IPS-15b (cell line): ENCODE results near the gene CAPN7.

Experiments
- H3K27me3 ChIP-seq: one replicate; pipeline ENCODE4 v1.6.1; 2013; ENCODE audit warnings: low read length; ENCODE audit not compliant: control insufficient read depth, insufficient read depth
- H3K36me3 ChIP-seq: one replicate; pipeline ENCODE4 v1.6.1; 2013; ENCODE audit warnings: low read length; ENCODE audit not compliant: control insufficient read depth, insufficient read depth
- H3K4me1 ChIP-seq: one replicate; pipeline ENCODE4 v1.6.1; 2013; ENCODE audit warnings: mild to moderate bottlenecking, low read length; ENCODE audit not compliant: control insufficient read depth, insufficient read depth
- H3K4me3 ChIP-seq: one replicate; pipeline ENCODE4 v1.5.1; 2013; ENCODE audit warnings: low read depth, low read length
- H3K9ac ChIP-seq: one replicate; pipeline ENCODE4 v1.6.1; 2013; ENCODE audit warnings: low read depth, mild to moderate bottlenecking, low read length
- H3K9me3 ChIP-seq: one replicate; pipeline ENCODE4 v1.6.1; 2013; ENCODE audit warnings: mild to moderate bottlenecking, low read length; ENCODE audit not compliant: control insufficient read depth, insufficient read depth

Gene CAPN7

DNA sequence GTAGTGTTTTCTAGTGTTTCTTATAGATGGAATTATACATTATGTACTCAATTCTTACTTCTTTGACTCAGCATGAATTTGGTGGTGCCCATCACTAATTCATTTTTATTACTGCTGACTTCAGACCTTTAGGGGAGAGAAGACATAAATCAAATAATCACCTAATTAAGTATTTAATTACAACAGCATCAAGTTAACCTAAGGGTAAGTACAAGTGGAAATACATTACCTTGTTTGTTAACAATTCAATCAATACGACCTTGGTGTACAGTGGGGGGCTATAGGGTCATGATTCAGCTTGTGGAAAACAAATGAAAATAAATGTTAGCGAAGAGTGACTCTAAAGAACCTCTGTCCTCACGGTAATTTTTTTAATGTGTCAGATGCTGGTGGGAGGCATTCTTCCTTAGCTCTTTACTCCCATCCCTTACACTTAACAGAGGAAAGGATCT lies 538 bp upstream of the CAPN7 start:
- H3K4me3 ChIP-seq, result peak overlapping the region; percentile 73
- H3K36me3 ChIP-seq, result no peaks in the 10 kb centered on the region
- no peaks in the 10 kb centered on the region for H3K9me3 ChIP-seq
- no peaks in the 10 kb centered on the region for H3K27me3 ChIP-seq
- peaks cover 5% of the 10 kb centered on the region for H3K4me1 ChIP-seq
- H3K9ac ChIP-seq, result peak overlapping the region; percentile 0

DNA sequence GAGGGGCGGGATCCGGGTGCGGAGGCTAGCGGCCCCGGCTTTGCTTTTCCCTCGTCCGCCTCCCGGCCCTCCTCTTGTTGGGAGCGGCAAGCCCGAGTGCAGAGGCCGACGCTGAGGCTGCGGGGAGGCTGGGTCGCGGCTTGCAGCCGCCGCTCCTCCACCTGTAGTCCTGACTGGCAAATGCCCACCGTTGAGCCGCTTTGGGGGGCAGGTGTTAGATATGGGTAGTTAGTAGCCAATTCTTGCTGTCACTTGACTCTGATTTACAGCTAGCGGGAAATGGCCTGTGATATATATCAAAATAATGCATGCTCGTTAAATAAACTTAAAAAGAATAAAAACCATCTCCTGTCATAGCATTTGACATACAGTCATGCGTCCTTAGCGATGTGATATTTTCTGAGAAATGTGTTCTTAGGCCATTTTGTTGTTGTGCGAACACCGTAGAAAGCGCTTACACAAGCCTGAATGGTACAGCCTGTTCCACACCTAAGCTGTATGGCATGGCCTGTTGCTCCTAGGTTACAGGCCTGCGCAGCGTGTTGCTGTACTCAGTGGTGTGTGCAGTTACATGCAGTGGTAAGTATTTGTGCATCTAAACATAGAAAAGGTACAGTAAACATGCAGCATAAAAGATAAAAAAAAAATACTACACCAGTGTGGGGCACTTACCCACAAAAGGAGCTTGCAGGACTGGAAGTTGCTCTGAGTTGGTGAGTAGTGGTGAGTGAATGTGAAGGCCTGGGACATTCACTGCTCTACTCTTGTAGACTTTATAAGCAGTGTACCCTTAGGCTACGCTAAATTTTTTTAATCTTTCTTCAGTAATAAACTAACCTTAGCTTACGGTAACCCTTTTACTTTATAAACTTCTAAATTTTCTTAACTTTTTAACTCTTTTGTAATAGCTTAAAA lies 873 bp downstream of the CAPN7 start:
- Histone ChIP-seq H3K4me1 (peaks cover 5% of the 10 kb centered on the region), H3K4me3 (peak overlapping the region; percentile 73), H3K9me3 (no peaks in the 10 kb centered on the region), H3K36me3 (no peaks in the 10 kb centered on the region), H3K9ac (peak overlapping the region; percentile 76), H3K27me3 (no peaks in the 10 kb centered on the region)

DNA sequence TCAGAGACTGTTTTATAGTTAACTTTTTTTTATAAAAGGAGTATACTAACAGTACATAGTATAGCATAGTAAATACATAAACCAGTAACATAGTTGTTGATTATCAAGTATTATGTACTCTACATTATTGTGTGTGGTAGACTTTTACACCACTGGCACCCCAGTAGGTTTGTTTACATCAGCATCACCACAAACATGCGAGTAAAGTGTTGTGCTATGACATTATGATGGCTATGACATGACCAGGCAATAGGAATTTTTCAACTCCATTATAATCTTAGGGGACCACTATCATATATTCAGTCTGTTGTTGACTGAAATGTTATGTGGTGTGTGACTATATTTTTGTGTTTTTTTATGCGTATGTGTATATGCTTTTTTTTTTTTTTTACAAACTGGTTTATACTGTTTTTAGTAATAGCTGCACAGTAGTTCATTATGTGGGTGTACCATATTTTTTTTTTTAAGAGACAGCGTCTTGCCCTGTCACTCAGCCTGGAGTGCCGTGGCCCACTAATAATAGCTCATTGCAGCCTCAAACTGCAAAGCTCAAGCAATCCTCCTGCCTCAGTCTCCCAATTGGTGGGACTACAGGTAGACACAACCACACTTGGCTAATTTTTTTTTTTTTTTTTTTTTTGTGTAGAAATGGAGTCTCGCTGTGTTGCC lies 1.9 kb downstream of the CAPN7 start:
- Histone ChIP-seq H3K36me3 (no peaks in the 10 kb centered on the region), H3K4me3 (no peak overlapping the region), H3K4me1 (peaks cover 3% of the 10 kb centered on the region), H3K9ac (no peak overlapping the region), H3K9me3 (no peaks in the 10 kb centered on the region), H3K27me3 (no peaks in the 10 kb centered on the region)

DNA sequence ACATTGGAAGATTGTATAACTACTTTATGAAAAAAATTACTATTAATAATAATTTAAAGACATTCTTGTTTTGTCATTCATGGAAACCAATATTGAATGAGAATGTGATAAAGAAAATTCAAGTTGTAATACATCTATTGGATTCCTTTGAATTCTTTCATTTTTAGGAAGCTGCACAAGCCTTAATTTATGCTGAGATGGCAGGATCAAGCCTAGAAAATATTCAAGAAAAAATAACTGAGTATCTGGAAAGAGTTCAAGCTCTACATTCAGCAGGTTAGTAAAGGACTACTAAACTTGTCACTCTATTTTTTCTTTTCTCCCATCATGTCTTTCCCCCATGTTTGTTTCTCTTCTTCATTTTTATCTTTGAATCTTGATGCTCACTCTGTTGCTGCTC lies 5.9 kb downstream of the CAPN7 start:
- H3K9ac ChIP-seq, result no peak overlapping the region
- H3K4me1 ChIP-seq, result no peaks in the 10 kb centered on the region
- no peaks in the 10 kb centered on the region for H3K27me3 ChIP-seq
- H3K9me3 ChIP-seq, result no peaks in the 10 kb centered on the region
- no peak overlapping the region for H3K4me3 ChIP-seq
- H3K36me3 ChIP-seq, result no peaks in the 10 kb centered on the region

DNA sequence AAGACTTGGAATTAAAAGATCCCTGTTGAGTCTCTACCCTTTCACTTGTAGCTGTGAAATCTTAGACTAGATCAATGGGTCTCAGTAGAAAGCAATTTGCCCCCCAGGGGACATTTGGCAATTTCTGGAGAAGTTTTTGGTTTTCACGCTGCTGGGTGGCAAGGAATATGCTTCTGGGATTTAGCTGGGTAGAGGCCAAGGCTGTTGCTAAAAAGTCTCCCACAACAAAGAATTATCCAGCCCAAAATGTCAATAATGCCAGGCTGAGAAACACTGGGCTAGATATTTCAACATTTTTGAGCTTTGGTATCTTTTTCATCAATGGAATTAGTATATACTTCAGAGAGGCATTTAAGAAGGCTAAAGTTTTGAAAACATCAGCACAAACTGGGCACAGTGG lies 8.7 kb downstream of the CAPN7 start:
- Histone ChIP-seq H3K4me1 (no peaks in the 10 kb centered on the region), H3K9me3 (no peaks in the 10 kb centered on the region), H3K36me3 (peaks cover 5% of the 10 kb centered on the region), H3K27me3 (no peaks in the 10 kb centered on the region), H3K4me3 (no peak overlapping the region), H3K9ac (no peak overlapping the region)

DNA sequence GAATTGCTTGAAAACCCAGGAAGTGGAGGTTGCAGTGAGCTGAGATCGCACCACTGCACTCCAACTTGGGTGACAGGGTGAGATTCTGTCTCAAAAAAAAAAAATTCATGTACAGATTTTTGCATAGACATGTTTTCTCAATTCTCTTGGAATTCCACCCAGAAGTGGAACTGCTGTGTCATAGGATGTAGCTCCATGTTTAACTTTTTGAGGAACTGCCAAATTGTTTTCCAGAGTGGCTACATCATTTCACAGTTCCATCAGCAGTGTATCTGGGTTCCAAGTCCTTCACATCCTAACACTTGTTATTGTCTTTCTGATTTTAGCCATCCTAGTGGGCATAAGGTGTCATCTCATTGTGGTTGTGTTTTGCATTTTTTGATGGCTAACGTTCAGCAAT lies 9.9 kb downstream of the CAPN7 start:
- H3K9me3 ChIP-seq, result no peaks in the 10 kb centered on the region
- H3K4me1 ChIP-seq, result no peaks in the 10 kb centered on the region
- H3K36me3 ChIP-seq, result peaks cover 8% of the 10 kb centered on the region
- H3K4me3 ChIP-seq, result no peak overlapping the region
- no peaks in the 10 kb centered on the region for H3K27me3 ChIP-seq
- no peak overlapping the region for H3K9ac ChIP-seq

DNA sequence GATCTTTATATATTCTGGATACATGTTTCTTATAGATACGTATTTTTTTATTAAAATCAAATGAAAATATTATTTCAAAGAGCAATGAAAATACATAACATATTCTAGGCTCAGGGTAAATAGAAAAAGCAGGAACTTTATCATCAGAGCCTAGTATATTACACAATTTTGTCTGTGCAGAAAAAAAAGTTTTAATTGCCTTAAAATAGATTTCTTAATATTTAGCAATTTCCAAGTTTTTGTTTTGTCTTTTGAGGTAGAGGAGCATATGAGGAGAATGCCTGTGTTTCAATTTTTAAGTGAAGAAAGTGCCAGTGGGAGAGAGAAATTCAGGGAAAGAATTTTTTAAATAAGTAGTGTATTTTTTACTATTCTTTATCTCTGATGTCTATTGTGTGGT lies 10.5 kb downstream of the CAPN7 start:
- Histone ChIP-seq H3K9me3 (no peaks in the 10 kb centered on the region), H3K4me1 (no peaks in the 10 kb centered on the region), H3K36me3 (peaks cover 8% of the 10 kb centered on the region), H3K9ac (no peak overlapping the region), H3K4me3 (no peak overlapping the region), H3K27me3 (no peaks in the 10 kb centered on the region)

DNA sequence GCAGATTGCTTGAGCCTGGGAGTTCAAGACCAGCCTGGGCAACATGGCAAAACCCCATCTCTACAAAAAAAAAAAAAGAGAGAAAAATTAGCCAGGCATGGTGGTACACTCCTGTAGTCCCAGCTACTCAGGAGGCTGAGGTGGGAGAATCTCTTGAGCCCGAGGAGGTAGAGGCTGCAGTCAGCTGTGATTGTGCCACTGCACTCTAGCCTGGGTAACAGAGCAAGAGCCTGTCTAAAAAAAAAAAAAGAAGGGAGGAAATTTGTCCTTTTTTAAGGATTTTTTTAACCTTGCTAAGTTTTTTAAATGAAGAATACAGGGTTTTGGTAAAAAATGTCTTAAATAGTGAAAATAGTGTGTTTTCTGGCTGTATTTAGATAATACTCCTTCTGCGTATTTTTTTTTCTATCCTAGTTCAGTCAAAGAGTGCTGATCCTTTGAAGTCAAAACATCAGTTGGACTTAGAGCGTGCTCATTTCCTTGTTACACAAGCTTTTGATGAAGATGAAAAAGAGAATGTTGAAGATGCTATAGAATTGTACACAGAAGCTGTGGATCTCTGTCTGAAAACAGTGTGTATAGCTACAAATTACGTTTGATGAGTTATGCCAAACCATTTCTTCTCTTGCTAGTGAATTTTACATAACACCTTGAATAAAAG lies 11.1 kb downstream of the CAPN7 start:
- H3K9me3 ChIP-seq, result no peaks in the 10 kb centered on the region
- H3K4me1 ChIP-seq, result no peaks in the 10 kb centered on the region
- H3K9ac ChIP-seq, result no peak overlapping the region
- H3K36me3 ChIP-seq, result peaks cover 8% of the 10 kb centered on the region
- no peak overlapping the region for H3K4me3 ChIP-seq
- H3K27me3 ChIP-seq, result no peaks in the 10 kb centered on the region

DNA sequence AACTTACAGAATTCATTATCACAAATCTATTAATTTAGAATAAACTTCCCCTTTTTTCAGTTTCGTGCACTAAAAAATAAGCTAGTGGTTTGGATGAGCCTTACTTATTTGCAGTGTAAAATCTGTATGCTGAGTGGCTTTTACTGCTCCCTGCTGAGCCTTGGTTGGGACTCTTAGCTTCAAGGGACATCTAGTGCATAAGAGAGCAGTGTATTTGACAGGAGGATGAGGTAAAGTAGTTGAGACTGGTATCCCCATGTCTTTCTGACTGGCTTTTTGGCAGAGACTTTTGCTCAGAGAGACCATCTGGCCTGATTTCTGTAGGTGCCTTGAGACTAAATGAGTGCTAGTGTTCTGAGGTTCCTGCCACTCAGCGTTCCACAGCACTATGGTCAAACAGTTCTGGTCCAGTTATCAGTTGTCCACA lies 11.8 kb downstream of the CAPN7 start:
- Histone ChIP-seq H3K4me1 (no peaks in the 10 kb centered on the region), H3K27me3 (no peaks in the 10 kb centered on the region), H3K9me3 (no peaks in the 10 kb centered on the region), H3K4me3 (no peak overlapping the region), H3K36me3 (peaks cover 8% of the 10 kb centered on the region), H3K9ac (no peak overlapping the region)

DNA sequence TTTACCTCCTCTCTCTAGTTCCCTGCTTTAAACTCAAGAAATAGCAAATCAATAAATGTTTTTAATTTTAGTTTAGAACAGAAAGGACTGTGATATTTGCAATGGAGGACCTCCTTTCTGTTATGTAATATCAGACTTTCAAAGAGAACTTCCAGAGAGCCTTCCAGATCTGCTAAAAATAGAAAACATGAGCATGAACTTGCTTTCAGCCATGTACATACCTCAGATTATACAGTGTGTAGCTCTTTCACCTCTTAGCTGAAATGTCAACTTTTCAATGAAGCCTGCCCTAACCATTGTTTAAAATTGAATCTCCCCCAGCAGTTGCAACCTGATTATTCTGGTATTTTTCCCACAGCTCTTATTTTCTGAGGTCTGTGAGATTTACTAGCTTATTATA lies 12.6 kb downstream of the CAPN7 start:
- no peaks in the 10 kb centered on the region for H3K9me3 ChIP-seq
- no peak overlapping the region for H3K4me3 ChIP-seq
- peaks cover 8% of the 10 kb centered on the region for H3K36me3 ChIP-seq
- H3K27me3 ChIP-seq, result no peaks in the 10 kb centered on the region
- H3K9ac ChIP-seq, result no peak overlapping the region
- H3K4me1 ChIP-seq, result no peaks in the 10 kb centered on the region

DNA sequence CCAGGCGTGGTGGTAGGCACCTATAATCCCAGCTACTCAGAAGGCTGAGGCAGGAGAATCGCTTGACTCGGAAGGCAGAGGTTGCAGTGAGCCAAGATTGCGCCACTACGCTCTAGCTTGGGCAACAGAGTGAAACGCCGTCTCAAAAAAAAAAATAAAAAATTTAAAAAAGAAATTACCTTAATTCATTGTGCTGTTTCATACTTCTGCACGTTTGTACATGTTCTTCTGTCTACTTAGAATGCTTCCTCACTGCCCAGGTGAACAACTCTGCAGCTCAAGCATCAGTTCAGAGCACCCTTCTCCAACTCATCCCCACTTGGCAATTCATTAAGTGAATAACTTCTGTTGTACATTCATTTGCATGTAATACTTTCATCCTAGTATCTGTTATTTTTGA lies 14.0 kb downstream of the CAPN7 start:
- H3K9me3 ChIP-seq, result no peaks in the 10 kb centered on the region
- H3K9ac ChIP-seq, result no peak overlapping the region
- H3K4me1 ChIP-seq, result no peaks in the 10 kb centered on the region
- H3K27me3 ChIP-seq, result no peaks in the 10 kb centered on the region
- H3K4me3 ChIP-seq, result no peak overlapping the region
- peaks cover 8% of the 10 kb centered on the region for H3K36me3 ChIP-seq
